Gastrocnemius medialis (tissue), 4 donors: Measurements from ENCODE around the gene ARHGAP27. TPM values are rescaled to one million over a fixed set of nuclear protein-coding genes. Genes with fewer than 3 reads are reported as not detected.
A peak's percentile ranks its signal among the peaks of the same experiment; 100 is the strongest.
"Not testable (repeated sequence)": the region's sequence is repeated elsewhere in the genome, so short reads cannot be mapped to it uniquely, and the experiment has no call there.

ENCODE experiments used
- ATAC-seq, 2 donors: fragments of 150-250 bp; one replicate each; pipeline ENCODE4 v1.9.1; 2016
- DNase-seq, 2 donors: peaks; one replicate each; pipeline ENCODE4 v3.0.0-alpha.2; 2019
- H3K27ac ChIP-seq, 4 donors: fragments of 200-600 bp; sonication (generic); 1 replicate in 1 of 4; 2 replicates in 3 of 4; pipeline ENCODE4 v1.5.1; 2016 to 2018; ENCODE audit warnings: mild to moderate bottlenecking in 2 of 4, moderate library complexity in 1 of 4
- H3K27me3 ChIP-seq, 3 donors: fragments of 200-600 bp; sonication (generic) in 2 of 3; 1 replicate in 1 of 3; 2 replicates in 2 of 3; pipeline versions ENCODE4 v1.5.1 to v1.6.0; 2016 to 2019; ENCODE audit warnings: mild to moderate bottlenecking in 1 of 3, moderate library complexity in 1 of 3
- H3K36me3 ChIP-seq, 2 donors: fragments of 200-600 bp; sonication (generic) in 1 of 2; one replicate each; pipeline ENCODE4 v1.5.1; 2017 to 2018
- H3K4me1 ChIP-seq, 2 donors: fragments of 200-600 bp; sonication (generic) in 1 of 2; one replicate each; pipeline ENCODE4 v1.5.1; 2016 to 2017; ENCODE audit warnings: mild to moderate bottlenecking in 2 of 2
- H3K4me3 ChIP-seq, 4 donors: fragments of 200-600 bp; sonication (generic) in 3 of 4; 1 replicate in 1 of 4; 2 replicates in 3 of 4; pipeline ENCODE4 v1.5.1; 2016 to 2019; ENCODE audit warnings: mild to moderate bottlenecking in 2 of 4
- H3K9me3 ChIP-seq, 3 donors: fragments of 200-600 bp; sonication (generic) in 2 of 3; 1 replicate in 1 of 3; 2 replicates in 2 of 3; pipeline ENCODE4 v1.5.1; 2016 to 2019
- POLR2A ChIP-seq, 2 donors: fragments of 450-650 bp; IDR thresholded peaks; one replicate each; pipeline ENCODE4 v1.6.1; 2017; ENCODE audit warnings: antibody characterized with exemption in 2 of 2, mild to moderate bottlenecking in 2 of 2, moderate library complexity in 2 of 2
- in situ Hi-C, 4 donors: fragments of 200-750 bp; cut with MboI; loops; one replicate each; pipeline versions ENCODE4 v1.15.0 to v1.8.0; 2017; ENCODE audit warnings: low sequenced_read_pairs in 4 of 4
- intact Hi-C: fragments of 100-400 bp; cut with DNase I; formaldehyde crosslinking; loops from one replicate; pipeline ENCODE4 v1.15.1; 2023; ENCODE audit warnings: low total_unique reads
- total RNA-seq, 4 donors: library from RNA; depleted of rRNA; stranded (reverse); fragments of >200 nt; gene quantifications; one replicate each; pipeline versions ENCODE4 v1.1.0 to v1.2.3, GENCODE V29; 2016
- TF ChIP-seq, protein P1 (sequence below), 5 experiments: fragments of 450-650 bp in 3 of 5; fragments of 200-600 bp in 2 of 5; sonication (generic) in 2 of 5; IDR thresholded peaks in 4 of 5; conservative IDR thresholded peaks in 1 of 5; 1 replicate in 4 of 5; 2 replicates in 1 of 5; pipeline ENCODE4 v1.5.1; 2016 to 2019; ENCODE audit warnings: antibody characterized with exemption in 5 of 5, mild to moderate bottlenecking in 3 of 5, moderate library complexity in 3 of 5

The ARHGAP27 gene
- 1 to 10 TPM; 4.2 to 6.0 (median 5.1) TPM for total RNA-seq

GRCh38 chr17:45432405-45433158, at the start of gene ARHGAP27:
Gene ARHGAP27 (minus strand): TSS chr17:45432870. CDS start chr17:45430279, 2,591 bp downstream.
- no peaks in the 10 kb centered on the region for H3K9me3 ChIP-seq
- in situ Hi-C loops: no loop called here
- peaks cover 0 to 20% of the 10 kb centered on the region in 2 donors for H3K36me3 ChIP-seq
- peak in 1 of 2 donors; percentile 34 for DNase-seq
- intact Hi-C loops: no loop called here
- ATAC-seq: peak in 1 of 2 donors; percentile 18
- no peak for TF ChIP-seq POLR2A (IDR thresholded peaks at IDR 0.05)
- TF ChIP-seq, protein P1, sequence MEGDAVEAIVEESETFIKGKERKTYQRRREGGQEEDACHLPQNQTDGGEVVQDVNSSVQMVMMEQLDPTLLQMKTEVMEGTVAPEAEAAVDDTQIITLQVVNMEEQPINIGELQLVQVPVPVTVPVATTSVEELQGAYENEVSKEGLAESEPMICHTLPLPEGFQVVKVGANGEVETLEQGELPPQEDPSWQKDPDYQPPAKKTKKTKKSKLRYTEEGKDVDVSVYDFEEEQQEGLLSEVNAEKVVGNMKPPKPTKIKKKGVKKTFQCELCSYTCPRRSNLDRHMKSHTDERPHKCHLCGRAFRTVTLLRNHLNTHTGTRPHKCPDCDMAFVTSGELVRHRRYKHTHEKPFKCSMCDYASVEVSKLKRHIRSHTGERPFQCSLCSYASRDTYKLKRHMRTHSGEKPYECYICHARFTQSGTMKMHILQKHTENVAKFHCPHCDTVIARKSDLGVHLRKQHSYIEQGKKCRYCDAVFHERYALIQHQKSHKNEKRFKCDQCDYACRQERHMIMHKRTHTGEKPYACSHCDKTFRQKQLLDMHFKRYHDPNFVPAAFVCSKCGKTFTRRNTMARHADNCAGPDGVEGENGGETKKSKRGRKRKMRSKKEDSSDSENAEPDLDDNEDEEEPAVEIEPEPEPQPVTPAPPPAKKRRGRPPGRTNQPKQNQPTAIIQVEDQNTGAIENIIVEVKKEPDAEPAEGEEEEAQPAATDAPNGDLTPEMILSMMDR (IDR thresholded peaks at IDR 0.05 in 4 of 5, conservative IDR thresholded peaks at IDR 0.05 in 1 of 5): no peak
- H3K27me3 ChIP-seq: peaks cover 33 to 51% (median 42%) of the 10 kb centered on the region in 3 donors
- peak within 1 kb of the TSS; percentile 51 to 63 (median 58) for H3K4me3 ChIP-seq
- H3K27ac ChIP-seq: peak within 1 kb of the TSS; percentile 14 to 74 (median 68)
- peaks cover 25 to 34% of the 10 kb centered on the region in 2 donors for H3K4me1 ChIP-seq

DNA sequence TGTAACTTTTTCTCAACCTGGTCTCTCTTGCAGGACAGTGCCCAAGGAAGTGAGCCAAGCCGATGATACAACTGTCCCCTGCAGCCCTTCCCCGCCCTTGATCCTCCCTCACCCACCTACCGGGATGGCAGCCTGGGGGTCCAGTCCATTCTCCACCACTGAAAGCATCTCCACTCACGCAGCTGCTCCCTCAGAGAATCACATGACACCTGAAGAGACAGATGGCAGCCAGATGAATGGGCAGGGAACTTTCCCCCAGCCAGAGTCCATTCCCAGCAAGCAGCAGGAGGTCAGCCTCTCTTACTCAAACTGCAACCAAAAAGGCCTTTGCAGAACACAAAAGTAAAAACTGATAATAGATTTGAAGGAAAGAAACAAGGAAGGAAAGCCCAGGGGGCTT, 49.6 kb upstream of the ARHGAP27 start:
- in situ Hi-C loops, H3K27me3 ChIP-seq, H3K36me3 ChIP-seq, DNase-seq, intact Hi-C loops, H3K4me1 ChIP-seq, ATAC-seq, H3K27ac ChIP-seq, H3K4me3 ChIP-seq, H3K9me3 ChIP-seq: not testable (repeated sequence)

DNA sequence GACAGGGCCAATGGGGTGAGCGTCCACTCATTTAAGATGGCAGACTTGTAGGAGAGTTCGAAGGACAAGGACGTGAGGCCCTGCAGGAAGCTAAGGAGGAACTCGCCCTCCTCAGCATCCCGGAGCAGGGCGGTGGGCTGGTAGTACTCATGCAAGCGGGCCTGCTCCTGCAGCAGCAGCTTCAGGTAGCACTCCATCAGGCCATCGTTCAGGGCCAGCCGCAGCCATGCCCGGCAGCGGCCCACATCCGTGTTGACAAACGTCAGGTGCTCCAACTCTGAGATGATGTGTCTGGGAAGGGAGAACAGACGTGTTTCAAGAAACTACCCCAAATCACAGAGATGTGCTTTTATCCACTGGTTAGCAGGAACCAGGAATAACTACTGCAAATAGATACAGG, 42.8 kb upstream of the ARHGAP27 start:
- H3K4me3 ChIP-seq, H3K27me3 ChIP-seq, intact Hi-C loops, in situ Hi-C loops, DNase-seq, H3K4me1 ChIP-seq, ATAC-seq, H3K9me3 ChIP-seq, H3K27ac ChIP-seq: not testable (repeated sequence)
- peaks cover 0 to 40% of the 10 kb centered on the region in 2 donors for H3K36me3 ChIP-seq

- H3K36me3 ChIP-seq: peaks cover 0 to 38% of the 10 kb centered on the region in 2 donors
Observed at GRCh38 chr17:45472249-45472648, 39.6 kb upstream of the ARHGAP27 start.

DNA sequence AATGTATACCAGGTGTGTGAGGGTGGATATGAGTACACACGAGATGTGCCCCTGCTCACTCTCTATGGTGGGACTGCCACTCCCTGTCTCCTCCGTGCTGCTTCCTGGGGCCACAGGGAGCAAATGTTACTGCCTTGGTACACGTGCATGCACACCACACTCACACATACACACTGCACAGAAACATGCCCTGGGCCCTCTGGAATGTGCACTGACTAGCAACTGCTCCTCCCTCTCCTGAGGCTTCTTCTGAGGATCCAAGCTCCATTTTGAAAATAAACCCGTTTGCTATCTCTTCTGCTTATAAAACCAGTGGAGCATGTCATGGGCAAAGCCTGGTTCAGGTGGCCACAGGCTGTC, 36.5 kb upstream of the ARHGAP27 start:
- DNase-seq, H3K4me1 ChIP-seq, intact Hi-C loops, H3K27ac ChIP-seq, H3K4me3 ChIP-seq, H3K9me3 ChIP-seq, ATAC-seq, in situ Hi-C loops, H3K27me3 ChIP-seq: not testable (repeated sequence)
- peaks cover 0 to 17% of the 10 kb centered on the region in 2 donors for H3K36me3 ChIP-seq

More at GRCh38 chr17:45472249-45472648, 39.6 kb upstream of the ARHGAP27 start:
- in situ Hi-C loops, H3K27me3 ChIP-seq, H3K9me3 ChIP-seq, H3K4me3 ChIP-seq, H3K4me1 ChIP-seq, H3K27ac ChIP-seq, intact Hi-C loops, DNase-seq, ATAC-seq: not testable (repeated sequence)

DNA sequence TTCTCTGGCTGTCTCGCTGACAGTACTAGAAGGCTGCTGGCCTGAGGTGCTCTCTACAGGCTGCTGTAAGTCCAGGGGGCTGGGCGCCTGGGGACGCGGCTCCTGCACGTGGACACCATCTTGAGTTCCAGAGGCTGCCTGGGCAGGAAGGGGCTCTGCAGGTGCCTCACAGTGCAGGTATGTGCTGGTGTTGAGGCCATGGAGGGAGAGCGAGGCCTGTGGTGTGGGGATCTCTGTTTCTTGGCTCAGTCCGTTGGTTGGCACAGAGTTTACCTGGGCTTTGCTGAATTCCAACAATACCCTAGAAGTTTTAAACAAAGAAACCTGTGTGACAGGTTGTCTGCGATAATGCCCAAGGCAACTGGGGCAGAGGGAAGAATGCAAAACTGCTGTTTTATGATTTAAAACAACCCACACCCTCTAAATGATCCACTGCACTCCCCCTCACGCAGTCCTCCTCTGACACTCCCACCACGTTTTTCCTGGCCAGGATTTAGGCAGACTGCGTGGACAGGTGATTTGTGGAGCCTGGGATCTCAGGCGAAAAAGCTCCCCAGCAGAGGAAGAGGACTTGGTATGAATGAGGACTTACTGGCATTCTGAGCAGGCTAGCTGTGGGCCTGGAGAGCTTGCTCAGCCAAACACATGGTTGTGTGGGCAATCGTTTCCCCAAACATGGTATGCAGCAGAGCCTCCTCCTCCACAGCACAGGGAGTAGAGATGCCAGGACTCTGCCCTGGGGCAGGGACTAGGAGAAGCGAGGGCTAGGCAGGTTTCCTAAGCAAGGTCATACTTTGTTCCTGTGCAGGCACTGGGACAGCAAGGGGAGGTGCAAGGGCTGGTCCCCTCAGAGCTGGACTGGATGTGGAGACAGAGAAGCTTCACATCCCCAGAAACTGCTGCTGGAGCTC, 35.9 kb upstream of the ARHGAP27 start:
- H3K9me3 ChIP-seq, H3K27ac ChIP-seq, H3K27me3 ChIP-seq, DNase-seq, ATAC-seq, H3K4me3 ChIP-seq, intact Hi-C loops, H3K4me1 ChIP-seq, in situ Hi-C loops: not testable (repeated sequence)
- peaks cover 0 to 11% of the 10 kb centered on the region in 2 donors for H3K36me3 ChIP-seq

- in situ Hi-C loops, DNase-seq, H3K4me3 ChIP-seq, H3K36me3 ChIP-seq, H3K9me3 ChIP-seq, H3K27me3 ChIP-seq, H3K4me1 ChIP-seq, H3K27ac ChIP-seq, intact Hi-C loops: not testable (repeated sequence)
- peak; percentile 39 to 71 for ATAC-seq
Observed at GRCh38 chr17:45461524-45462327, 29.1 kb upstream of the ARHGAP27 start.

DNA sequence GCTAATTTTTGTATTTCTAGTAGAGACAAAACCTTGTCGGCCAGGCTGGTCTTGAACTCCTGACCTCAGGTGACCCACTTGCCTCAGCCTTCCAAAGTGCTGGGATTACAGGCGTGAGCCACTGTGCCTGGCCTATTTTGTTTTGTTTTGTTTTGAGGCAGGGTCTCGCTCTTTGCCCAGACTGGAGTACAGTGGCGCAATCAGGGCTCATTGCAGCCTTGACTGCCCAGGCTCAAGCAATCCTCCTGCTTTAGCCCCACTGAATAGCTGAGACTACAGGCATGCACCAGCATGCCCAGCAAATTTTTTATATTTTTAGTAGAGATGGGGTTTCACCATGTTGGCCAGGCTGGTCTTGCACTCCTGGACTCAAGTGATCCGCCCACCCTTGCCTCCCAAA, 27.8 kb upstream of the ARHGAP27 start:
- H3K27ac ChIP-seq, in situ Hi-C loops, ATAC-seq: not testable (repeated sequence)

GRCh38 chr17:45454341-45454740, 21.7 kb upstream of the ARHGAP27 start:
- H3K9me3 ChIP-seq, H3K27ac ChIP-seq, in situ Hi-C loops, H3K27me3 ChIP-seq, ATAC-seq, intact Hi-C loops, DNase-seq, H3K4me1 ChIP-seq, H3K4me3 ChIP-seq: not testable (repeated sequence)
- H3K36me3 ChIP-seq: peaks cover 0 to 26% of the 10 kb centered on the region in 2 donors

More for the DNA sequence above, 27.8 kb upstream of the ARHGAP27 start:
- intact Hi-C loops, H3K4me3 ChIP-seq, H3K9me3 ChIP-seq, DNase-seq, H3K4me1 ChIP-seq, H3K36me3 ChIP-seq, H3K27me3 ChIP-seq: not testable (repeated sequence)

DNA sequence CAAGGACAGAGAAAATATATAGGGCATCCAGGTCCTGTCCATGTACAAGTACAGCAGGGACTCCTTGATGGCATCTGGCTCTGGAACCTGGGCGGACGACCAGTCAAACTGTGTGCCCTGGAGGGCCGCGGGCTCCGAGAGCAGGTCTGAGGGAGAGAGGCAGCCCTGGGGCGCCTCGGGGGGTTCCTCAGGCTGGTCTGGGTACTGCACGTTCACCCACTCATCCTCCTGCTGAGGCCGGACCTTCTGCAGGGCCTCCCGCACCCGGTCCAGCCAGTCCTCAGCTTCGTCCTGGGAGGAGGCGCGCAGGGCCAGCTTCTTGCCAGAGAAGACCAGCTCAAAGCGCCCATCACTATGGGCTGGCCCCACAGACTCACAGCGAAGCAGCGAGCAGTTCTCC, 21.1 kb upstream of the ARHGAP27 start:
- H3K27me3 ChIP-seq, H3K4me3 ChIP-seq, in situ Hi-C loops, DNase-seq, H3K9me3 ChIP-seq, intact Hi-C loops, H3K27ac ChIP-seq, ATAC-seq, H3K4me1 ChIP-seq: not testable (repeated sequence)
- H3K36me3 ChIP-seq: peaks cover 0 to 26% of the 10 kb centered on the region in 2 donors
